GM12865 (cell line): ENCODE results near the gene KCTD18.

Source experiments
- DNase-seq: peaks from one replicate; pipeline ENCODE4 v3.0.0; 2010; ENCODE audit warnings: low read depth
- H3K4me3 ChIP-seq: 2 replicates; pipeline ENCODE4 v1.5.1; 2011; ENCODE audit warnings: mild to moderate bottlenecking, low read depth, low read length, control low read depth
- CTCF ChIP-seq: IDR thresholded peaks from 2 replicates; pipeline ENCODE4 v1.5.1; 2011; ENCODE audit warnings: low read length, control low read depth, low read depth, inconsistent platforms; ENCODE audit not compliant: insufficient read depth; ENCODE audit errors: missing control alignments

KCTD18 gene

GRCh38 chr2:200525882-200526651, 16.2 kb upstream of the KCTD18 start, which contains the start of gene SGO2:
Gene SGO2 (plus strand): TSS chr2:200526207. CDS start chr2:200532976, 6,769 bp downstream.
- peak; percentile 97 for DNase-seq
- TF ChIP-seq CTCF: no peak
- peak within 1 kb of the TSS; percentile 96 for H3K4me3 ChIP-seq

- TF ChIP-seq CTCF: no peak
- DNase-seq: no peak
- peak overlapping the region; percentile 96 for H3K4me3 ChIP-seq
These were observed 15.6 kb upstream of the KCTD18 start for GRCh38 chr2:200525551-200525881.

- no peak for DNase-seq
- H3K4me3 ChIP-seq: no peak overlapping the region
- TF ChIP-seq CTCF: no peak
These were observed 15.2 kb upstream of the KCTD18 start for GRCh38 chr2:200525066-200525465.

- TF ChIP-seq CTCF: no peak
- no peak for DNase-seq
- no peak overlapping the region for H3K4me3 ChIP-seq
These were observed 13.7 kb upstream of the KCTD18 start for GRCh38 chr2:200523604-200524003.

GRCh38 chr2:200523158-200523557, 13.3 kb upstream of the KCTD18 start:
- no peak for TF ChIP-seq CTCF
- no peak for DNase-seq
- no peak overlapping the region for H3K4me3 ChIP-seq

GRCh38 chr2:200515155-200515554, 5.3 kb upstream of the KCTD18 start:
- no peak for DNase-seq
- no peak for TF ChIP-seq CTCF
- H3K4me3 ChIP-seq: no peak overlapping the region

GRCh38 chr2:200509235-200509611, 645 bp downstream of the KCTD18 start:
- no peak for TF ChIP-seq CTCF
- peak; percentile 12 for DNase-seq
- peak overlapping the region; percentile 64 for H3K4me3 ChIP-seq
